ENCODE data around the gene IRAK1.
A peak's percentile ranks its signal among the peaks of the same experiment; 100 is the strongest.
"Not testable (repeated sequence)": the region's sequence is repeated elsewhere in the genome, so short reads cannot be mapped to it uniquely, and the experiment has no call there.

Gene IRAK1

DNA sequence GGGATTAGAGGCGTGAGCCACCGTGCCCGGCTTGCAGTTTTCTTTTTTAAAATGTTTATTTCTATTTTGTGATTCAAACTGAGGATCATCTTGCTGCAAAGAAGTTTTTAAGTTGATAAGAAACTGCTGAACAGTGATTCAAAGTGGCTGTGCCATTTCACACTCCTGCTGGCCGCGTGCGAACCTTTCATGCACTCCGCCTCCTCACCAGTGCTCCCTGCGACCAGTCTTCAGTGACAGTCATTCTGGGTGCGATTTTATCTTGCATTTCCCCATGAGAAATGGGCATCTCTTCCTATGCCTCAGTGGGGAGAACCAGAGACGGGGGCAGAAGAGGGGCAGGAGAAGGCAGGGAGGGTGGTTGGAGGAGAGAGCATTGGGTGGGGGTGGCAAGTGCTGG lies 25.7 kb downstream of the IRAK1 start:
- DNase-seq (ENCODE audit: low spot score): no peak

GRCh38 chrX:153993079-153993478 lies 26.6 kb downstream of the IRAK1 start:
- DNase-seq (ENCODE audit: low spot score): no peak

DNA sequence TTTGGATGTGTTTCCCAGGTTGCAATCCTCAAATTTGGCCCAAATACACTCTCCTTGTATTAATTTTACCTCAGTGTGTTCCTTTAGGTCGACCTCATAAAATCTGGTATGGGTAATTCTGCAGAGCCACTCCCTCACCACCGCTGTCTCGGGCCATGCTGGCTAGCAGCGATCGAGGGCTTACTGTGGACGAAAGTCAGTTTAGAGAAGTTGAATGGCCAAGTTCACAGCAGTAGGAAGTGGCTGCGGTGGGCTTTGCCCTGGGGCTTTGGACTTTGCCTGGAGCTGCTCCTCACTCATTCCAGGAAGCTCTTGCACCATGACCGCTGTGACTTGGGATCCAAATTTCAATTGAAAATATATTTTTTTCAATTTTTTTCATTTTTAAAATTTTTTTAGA lies 27.5 kb downstream of the IRAK1 start:
- no peak for DNase-seq (ENCODE audit: low spot score)

DNA sequence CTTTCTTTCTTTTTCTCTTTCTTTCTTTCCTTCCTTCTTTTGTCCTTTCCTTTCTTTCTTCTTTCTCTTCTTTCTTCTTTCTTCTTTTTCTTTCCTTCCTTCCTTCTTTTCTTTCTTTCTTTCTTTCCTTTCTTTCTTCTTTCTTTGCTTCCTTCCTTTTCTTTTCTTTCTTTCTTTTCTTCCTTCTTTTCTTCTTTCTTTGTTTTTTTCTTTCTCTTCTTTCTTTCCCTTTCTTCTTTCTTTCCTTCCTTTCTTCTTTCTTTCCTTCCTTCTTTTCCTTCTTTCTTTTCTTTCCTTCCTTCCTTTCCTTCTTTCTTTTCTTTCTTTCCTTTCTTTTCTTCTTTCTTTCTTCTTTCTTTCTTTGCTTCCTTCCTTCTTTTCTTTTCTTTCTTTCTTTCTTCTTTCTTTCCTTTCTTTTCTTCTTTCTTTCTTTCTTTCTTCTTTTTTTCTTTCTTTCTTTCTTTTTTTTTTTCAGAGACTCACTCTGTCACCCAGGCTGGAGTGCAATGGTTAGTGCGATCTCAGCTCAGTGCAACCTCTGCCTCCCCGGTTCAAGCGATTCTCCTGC lies 28.6 kb downstream of the IRAK1 start:
- DNase-seq (ENCODE audit: low spot score): no peak

DNA sequence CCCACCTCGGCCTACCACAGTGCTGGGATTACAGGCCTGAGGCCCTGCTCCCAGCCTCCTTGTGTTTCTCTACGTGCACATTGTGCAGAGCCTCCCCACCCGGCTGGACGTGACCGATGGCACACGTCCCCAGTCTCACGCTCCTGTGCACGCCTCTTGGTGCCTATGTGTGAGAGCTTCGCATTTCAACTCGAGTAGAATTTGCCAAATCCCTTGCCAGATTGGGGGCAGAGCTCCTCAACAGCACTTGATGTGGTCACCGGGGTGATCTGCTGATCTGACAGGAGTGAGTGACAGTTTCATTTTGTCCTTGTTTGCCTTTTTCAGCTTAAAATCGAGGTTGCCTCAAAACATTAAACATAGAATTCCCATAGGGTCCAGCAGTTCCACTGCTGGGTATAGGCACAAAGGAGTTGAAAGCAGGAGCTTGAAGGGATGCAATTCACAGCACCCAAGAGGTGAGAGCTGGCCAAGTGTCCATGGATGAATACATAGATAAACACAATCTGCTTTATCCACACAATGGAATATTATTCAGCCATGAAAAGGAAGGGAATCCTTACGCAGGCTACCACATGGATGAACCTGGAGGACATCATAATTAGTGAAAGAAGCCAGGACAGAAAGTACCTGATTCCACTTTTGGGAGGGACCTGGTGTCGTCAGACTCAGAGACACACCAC lies 29.6 kb downstream of the IRAK1 start:
- no peak for DNase-seq (ENCODE audit: low spot score)

- no peak for DNase-seq (ENCODE audit: low spot score)
Observed at GRCh38 chrX:153988493-153988892, 31.2 kb downstream of the IRAK1 start.

DNA sequence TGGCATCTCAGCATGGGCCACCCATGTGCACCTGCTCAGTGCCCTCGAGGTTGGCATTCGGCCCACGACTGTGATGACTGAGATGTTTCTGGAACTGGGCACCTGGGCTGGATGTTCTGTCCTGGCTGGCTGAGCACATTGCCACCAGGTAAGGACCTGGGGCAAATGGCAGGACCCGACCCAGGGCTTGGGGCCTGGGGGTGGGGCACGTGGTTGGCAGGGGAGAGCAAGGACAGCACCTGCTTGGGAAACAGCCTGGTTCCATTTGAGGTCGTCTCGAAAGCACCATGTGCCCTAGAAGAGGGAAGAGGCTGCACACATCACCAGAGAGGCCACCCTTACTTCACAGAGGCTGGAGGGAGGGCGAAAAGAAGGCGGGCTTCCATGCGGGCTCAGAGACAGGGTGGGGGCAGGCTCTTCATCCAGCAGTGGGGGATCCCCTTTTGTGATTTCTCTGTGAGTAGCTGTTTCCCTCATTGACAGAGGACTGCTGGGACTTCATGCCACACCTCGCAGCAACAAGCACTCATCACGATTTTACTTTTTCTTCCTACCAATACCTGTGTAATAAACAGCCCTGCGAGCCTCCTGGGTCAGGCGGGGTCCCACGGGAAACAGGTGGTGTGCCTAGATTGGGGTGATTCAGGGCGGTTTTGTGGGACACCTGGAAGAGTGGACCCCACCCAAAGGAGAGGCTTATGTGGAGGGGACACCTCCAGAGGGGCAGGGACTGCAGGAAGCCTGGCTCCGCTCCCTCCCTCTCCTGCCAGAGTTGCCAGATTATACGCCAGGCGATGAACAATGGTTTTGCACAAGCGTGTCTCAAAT lies 35.1 kb downstream of the IRAK1 start:
- DNase-seq (ENCODE audit: low spot score): no peak

DNA sequence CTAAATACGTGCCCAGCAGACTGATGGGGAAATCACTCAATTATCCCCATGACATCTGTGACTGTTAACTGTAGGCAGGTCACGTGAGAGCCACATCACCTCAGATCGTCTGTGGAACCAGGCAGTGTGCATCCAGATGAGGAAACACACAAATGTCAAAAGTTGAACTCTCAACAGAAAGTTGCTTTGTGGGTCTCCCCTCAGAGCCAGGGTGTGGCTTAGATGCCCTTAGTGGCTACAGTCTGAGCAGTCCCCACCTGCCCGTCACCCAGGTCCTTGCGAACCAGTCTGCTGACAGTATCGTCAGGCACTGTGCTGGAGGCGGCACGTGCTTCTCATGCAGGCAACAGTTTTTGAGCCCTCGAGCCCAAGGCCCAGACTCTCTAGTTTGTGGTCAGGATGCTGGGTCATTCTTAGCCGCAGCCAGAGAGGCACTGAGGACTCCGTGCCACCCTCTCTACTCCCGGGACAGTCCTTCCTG lies 36.3 kb downstream of the IRAK1 start:
- DNase-seq (ENCODE audit: low spot score): no peak

DNA sequence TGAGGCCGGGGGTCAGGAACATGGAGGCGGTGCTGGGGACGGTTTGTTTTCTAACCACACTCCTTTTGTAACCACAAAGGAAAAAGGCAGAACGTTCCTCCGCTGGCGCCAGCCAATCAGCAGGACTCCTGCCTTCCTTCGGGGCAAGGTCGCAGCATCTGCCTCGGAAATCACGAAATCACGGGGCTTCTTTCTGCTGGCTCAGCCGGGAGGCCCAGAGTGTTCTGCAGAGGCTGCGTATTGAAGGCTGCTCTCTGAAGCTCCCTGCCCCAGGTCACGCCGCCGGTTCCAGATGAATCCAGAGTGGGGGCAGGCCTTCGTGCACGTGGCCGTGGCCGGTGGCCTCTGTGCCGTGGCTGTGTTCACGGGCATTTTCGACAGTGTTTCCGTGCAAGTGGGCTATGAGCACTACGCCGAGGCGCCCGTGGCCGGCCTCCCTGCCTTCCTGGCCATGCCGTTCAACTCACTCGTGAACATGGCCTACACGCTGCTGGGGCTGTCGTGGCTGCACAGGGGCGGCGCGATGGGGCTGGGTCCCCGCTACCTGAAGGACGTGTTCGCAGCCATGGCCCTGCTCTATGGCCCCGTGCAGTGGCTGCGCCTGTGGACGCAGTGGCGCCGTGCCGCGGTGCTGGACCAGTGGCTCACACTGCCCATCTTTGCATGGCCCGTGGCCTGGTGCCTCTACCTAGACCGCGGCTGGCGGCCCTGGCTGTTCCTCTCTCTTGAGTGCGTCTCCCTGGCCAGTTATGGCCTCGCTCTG lies 37.8 kb downstream of the IRAK1 start:
- DNase-seq (ENCODE audit: low spot score): no peak

GRCh38 chrX:153981231-153981630 lies 38.5 kb downstream of the IRAK1 start:
- no peak for DNase-seq (ENCODE audit: low spot score)

DNA sequence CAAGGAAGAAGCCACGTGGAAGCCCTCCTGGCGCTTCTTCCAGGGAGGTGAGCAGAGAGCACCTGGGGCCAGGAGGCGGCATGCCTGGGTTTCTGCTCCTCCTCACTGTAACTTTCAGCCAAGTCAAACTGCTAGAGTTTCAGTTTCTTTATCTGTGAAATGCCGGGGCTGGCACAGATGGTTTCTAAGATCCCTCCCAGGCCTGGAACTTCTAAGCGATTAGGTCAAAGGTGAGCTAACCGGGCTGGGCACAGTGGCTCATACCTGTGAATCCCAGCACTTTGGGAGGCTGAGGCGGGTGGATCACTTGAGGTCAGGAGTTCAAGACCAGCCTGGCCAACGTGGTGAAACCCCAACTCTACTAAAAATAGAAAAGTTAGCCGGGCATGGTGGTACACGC lies 39.3 kb downstream of the IRAK1 start:
- DNase-seq (ENCODE audit: low spot score): not testable (repeated sequence)

DNA sequence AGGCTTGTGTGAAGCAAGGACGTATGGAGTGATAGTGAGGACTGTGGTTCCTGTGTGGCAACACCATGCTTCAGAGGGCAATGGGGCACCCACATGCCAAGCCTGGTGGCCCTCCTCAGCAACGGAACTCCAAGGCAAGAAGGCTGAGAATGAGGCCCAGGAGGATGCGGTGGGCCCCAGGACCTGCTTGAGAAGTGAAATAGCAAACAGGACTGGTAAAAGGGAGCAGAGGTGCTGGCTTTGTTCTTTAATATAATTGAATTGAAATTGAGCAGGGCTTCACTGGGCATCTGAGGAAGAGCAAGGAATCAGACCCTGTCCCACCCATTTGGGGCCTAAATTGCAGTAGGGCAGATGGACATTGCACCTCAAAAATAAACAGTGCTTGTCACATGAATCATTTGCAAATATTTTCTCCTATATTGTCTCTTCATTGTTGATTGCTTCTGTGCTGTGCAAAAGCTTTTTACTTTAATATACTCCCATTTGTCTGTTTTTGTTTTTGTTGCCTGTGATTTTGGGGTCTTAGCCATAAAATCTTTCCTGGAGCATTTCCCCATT lies 44.9 kb downstream of the IRAK1 start:
- DNase-seq (ENCODE audit: low spot score): no peak

DNA sequence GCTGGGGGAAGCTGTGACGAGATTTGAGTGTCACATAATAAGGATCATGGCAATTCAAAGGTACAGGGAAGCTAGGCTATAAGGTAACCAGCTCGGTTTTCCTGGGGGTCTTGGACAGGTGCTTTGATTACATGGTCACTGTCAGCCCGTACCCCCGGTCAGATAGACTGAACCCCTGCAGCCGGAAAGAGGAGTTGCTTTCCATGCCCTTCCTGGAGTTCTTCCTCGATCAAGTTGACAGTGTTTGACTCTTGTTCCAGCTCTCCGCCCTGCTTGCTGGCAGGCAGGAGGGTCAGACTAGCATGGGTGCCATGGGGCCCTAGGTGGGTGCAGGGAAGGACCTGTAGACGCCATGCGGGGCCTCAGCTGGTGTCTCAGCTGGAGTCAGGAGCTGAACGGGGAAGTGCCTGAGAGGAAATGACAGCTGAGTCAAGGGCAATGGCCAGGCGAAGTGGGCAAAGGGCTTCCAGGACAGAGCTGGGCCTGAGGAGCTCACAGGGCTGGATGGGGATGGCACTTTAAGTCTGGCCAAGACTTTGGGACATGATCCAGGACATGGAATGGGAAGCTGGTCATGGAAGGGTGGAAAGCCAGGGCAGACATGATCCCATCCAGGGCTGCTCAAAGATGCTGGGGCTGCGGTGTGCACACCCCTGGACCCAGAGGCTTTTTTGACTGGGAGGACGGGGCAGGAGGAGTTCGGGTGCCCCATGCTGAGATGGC lies 45.5 kb downstream of the IRAK1 start:
- DNase-seq (ENCODE audit: low spot score): no peak

DNA sequence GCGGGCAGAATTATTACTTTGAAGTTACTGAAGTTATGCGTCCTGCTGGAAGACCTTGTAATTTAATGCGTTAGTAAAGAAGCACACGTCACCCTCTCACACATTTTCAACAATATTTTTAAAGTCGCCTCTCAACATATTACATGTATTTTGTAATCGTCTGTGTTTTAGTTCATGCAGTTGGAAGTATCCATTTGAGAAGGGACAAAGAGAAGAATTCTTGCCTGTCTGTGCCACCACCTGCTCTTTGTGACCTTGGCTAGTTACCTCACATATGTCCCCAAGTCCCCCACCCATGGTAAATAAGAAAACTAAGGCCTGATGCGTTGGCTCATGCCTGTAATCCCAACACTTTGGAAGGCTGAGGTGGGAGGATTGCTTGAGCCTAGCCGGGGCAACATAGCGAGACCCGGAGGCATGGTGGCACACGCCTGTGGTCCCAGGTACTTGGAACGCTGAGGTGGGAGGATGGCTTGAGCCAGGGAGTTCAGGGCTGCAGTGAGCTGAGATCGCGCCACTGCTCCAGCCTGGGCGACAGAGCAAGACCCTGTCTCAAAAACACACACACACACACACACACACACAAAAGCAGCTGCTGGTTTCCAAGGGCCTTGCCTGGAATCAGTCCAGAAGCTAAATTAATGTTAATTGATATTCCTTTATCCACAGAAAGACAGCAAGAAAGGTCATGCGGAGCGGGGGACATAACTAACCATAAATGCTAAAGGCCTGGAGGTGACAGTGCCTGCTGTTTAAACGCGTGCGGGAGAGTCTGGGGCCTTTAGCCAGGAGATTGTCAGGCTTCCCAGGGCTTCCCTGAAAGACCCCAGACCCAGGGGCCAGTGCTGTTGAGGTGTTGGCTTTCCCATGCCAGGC lies 46.3 kb downstream of the IRAK1 start:
- DNase-seq (ENCODE audit: low spot score): no peak

- peak; percentile 93 for DNase-seq (ENCODE audit: low spot score)
Observed at GRCh38 chrX:153972368-153973126, 47.2 kb downstream of the IRAK1 start, which contains the start of gene TMEM187. TSS of gene TMEM187 (plus strand) at chrX:153972754. CDS start at chrX:153982063, 9,309 bp downstream.

GRCh38 chrX:153971450-153972367 lies 48.0 kb downstream of the IRAK1 start, which contains the start of gene HCFC1:
TSS of gene HCFC1 (minus strand) at chrX:153971818. CDS start at chrX:153970840, 978 bp downstream.
- DNase-seq (ENCODE audit: low spot score): peak; percentile 74

DNA sequence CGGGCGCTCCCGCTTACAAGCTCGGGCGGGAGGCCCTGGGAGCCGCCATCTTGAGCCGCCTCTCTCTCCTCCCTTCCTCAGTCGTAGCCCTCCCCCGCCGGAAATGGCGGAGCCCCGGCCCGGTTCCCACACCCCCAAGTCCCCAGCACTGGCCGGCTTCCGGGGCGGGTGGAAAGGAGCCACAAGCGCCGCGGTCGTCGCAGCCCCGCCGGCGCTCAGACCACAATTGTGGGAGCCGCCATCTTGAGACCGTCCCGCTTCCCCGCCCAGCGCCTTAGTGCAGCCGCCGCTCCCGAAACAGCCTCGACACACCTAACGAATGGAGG lies 48.6 kb downstream of the IRAK1 start:
- peak; percentile 85 for DNase-seq (ENCODE audit: low spot score)

All from AG08395 (cell line).